Measurements from ENCODE around the gene KLHL22. TPM values are rescaled to one million over a fixed set of nuclear protein-coding genes. Genes with fewer than 3 reads are reported as not detected.

Gene KLHL22
- total and polyA plus RNA-seq, 2 of the 13 experiments (the other 11 are each of a cell fraction or from before 2014, with no cell fraction given) = 10.9 to 14.8 TPM

DNA sequence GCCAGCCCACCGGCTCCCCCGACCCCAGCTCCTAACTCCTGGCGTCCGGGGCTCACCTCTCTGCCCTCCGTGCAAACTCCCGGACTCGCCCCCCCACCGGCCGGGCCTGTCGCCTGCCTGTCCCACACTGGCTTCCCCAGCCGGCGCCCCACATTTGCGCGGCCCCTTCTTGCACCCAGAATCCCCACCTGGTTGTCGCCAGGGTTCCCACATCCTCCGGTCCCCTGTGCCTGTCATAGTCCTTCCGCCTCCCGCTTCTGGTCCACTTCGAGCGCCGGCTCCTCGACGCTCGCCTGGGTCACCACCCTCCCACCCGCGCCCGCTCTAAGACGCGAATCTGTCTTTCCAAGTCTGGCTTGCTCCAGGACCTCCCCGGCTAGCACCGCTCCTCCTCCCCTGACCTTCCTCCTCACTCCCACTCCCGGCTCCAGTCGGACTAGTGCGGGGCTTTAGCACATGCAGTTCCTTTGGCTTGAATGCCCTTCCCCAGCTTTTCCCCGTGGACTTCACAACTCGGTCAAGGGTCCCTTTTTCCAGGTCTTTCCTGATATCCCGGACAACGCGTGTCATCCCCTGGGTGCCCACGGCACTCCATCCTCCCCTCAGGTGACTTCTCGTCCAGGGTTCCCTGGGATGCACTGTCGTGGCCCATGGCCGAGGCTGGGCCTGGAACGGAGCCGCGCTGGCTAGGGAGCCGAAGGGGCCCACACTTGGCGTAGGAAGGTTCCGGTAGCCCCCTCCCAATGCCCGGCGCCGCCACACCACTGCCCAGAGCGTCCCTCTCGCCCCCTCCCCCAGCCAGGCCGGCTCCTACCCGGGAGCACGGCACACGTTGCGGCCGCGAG lies 58.6 kb downstream of the KLHL22 start (continued):
- TF ChIP-seq, protein P1, sequence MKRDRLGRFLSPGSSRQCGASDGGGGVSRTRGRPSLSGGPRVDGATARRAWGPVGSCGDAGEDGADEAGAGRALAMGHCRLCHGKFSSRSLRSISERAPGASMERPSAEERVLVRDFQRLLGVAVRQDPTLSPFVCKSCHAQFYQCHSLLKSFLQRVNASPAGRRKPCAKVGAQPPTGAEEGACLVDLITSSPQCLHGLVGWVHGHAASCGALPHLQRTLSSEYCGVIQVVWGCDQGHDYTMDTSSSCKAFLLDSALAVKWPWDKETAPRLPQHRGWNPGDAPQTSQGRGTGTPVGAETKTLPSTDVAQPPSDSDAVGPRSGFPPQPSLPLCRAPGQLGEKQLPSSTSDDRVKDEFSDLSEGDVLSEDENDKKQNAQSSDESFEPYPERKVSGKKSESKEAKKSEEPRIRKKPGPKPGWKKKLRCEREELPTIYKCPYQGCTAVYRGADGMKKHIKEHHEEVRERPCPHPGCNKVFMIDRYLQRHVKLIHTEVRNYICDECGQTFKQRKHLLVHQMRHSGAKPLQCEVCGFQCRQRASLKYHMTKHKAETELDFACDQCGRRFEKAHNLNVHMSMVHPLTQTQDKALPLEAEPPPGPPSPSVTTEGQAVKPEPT (CRISPR knock-in tag; IDR thresholded peaks at IDR 0.05; ENCODE audit: low read depth) = no peak
- TF ChIP-seq, protein P2, sequence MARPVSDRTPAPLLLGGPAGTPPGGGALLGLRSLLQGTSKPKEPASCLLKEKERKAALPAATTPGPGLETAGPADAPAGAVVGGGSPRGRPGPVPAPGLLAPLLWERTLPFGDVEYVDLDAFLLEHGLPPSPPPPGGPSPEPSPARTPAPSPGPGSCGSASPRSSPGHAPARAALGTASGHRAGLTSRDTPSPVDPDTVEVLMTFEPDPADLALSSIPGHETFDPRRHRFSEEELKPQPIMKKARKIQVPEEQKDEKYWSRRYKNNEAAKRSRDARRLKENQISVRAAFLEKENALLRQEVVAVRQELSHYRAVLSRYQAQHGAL (CRISPR knock-in tag; IDR thresholded peaks at IDR 0.05; ENCODE audit: not compliant biosample characterization) = no peak
- TF ChIP-seq ZNF572 (CRISPR knock-in tag; IDR thresholded peaks at IDR 0.05) = peak; percentile 33; the same call in 1 of the 2 replicates
- TF ChIP-seq ZBTB7A (CRISPR knock-in tag; IDR thresholded peaks at IDR 0.05) = 0 out of 2 replicates have a peak, but pooled peaks have one; percentile 46
- TF ChIP-seq SAFB2 (CRISPR knock-in tag; IDR thresholded peaks at IDR 0.05; ENCODE audit: borderline replicate concordance, low read depth) = no peak
- no peak for TF ChIP-seq PHF20 (CRISPR knock-in tag; IDR thresholded peaks at IDR 0.05)
- peak; percentile 64; the same call in 1 of the 2 replicates for TF ChIP-seq ZNF747 (CRISPR knock-in tag; IDR thresholded peaks at IDR 0.05; ENCODE audit: borderline replicate concordance)
- TF ChIP-seq AGO1 (IDR thresholded peaks at IDR 0.05; ENCODE audit: low read depth, low read length, poor library complexity, severe bottlenecking) = peak; percentile 26
- TF ChIP-seq POGZ (CRISPR knock-in tag; IDR thresholded peaks at IDR 0.05) = no peak
- TF ChIP-seq, protein P3, sequence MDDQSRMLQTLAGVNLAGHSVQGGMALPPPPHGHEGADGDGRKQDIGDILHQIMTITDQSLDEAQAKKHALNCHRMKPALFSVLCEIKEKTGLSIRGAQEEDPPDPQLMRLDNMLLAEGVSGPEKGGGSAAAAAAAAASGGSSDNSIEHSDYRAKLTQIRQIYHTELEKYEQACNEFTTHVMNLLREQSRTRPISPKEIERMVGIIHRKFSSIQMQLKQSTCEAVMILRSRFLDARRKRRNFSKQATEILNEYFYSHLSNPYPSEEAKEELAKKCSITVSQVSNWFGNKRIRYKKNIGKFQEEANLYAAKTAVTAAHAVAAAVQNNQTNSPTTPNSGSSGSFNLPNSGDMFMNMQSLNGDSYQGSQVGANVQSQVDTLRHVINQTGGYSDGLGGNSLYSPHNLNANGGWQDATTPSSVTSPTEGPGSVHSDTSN (CRISPR knock-in tag; IDR thresholded peaks at IDR 0.05; ENCODE audit: borderline replicate concordance) = no peak
- TF ChIP-seq KDM2A (CRISPR knock-in tag; IDR thresholded peaks at IDR 0.05; ENCODE audit: borderline replicate concordance, low read depth) = peak; percentile 36; the same call in 1 of the 2 replicates
- TF ChIP-seq ZSCAN31 (CRISPR knock-in tag; IDR thresholded peaks at IDR 0.05; ENCODE audit: low read depth) = peak; percentile 29; the same call in 1 of the 2 replicates
- no peak for TF ChIP-seq ZNF552 (CRISPR knock-in tag; IDR thresholded peaks at IDR 0.05; ENCODE audit: borderline replicate concordance)
- TF ChIP-seq, protein P4, sequence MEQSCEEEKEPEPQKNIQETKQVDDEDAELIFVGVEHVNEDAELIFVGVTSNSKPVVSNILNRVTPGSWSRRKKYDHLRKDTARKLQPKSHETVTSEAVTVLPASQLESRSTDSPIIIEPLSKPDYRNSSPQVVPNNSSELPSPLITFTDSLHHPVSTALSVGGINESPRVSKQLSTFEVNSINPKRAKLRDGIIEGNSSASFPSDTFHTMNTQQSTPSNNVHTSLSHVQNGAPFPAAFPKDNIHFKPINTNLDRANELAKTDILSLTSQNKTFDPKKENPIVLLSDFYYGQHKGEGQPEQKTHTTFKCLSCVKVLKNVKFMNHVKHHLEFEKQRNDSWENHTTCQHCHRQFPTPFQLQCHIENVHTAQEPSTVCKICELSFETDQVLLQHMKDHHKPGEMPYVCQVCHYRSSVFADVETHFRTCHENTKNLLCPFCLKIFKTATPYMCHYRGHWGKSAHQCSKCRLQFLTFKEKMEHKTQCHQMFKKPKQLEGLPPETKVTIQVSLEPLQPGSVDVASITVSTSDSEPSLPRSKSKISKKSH (CRISPR knock-in tag; IDR thresholded peaks at IDR 0.05; ENCODE audit: borderline replicate concordance) = no peak
- no peak; the same call in none of the 2 replicates for TF ChIP-seq ZMYM3 (CRISPR knock-in tag; IDR thresholded peaks at IDR 0.05)
- 0 out of 2 replicates have a peak, but pooled peaks have one; percentile 48 for TF ChIP-seq RBFOX2 (IDR thresholded peaks at IDR 0.05; ENCODE audit: low read depth, low read length)
- TF ChIP-seq, protein P5, sequence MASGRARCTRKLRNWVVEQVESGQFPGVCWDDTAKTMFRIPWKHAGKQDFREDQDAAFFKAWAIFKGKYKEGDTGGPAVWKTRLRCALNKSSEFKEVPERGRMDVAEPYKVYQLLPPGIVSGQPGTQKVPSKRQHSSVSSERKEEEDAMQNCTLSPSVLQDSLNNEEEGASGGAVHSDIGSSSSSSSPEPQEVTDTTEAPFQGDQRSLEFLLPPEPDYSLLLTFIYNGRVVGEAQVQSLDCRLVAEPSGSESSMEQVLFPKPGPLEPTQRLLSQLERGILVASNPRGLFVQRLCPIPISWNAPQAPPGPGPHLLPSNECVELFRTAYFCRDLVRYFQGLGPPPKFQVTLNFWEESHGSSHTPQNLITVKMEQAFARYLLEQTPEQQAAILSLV (CRISPR knock-in tag; IDR thresholded peaks at IDR 0.05; ENCODE audit: borderline replicate concordance) = no peak
- TF ChIP-seq GPN1 (CRISPR knock-in tag; IDR thresholded peaks at IDR 0.05; ENCODE audit: borderline replicate concordance) = no peak
- TF ChIP-seq TBL1XR1 (IDR thresholded peaks at IDR 0.05; ENCODE audit: borderline replicate concordance, low read length, partially characterized antibody) = no peak
- TF ChIP-seq, protein P6, sequence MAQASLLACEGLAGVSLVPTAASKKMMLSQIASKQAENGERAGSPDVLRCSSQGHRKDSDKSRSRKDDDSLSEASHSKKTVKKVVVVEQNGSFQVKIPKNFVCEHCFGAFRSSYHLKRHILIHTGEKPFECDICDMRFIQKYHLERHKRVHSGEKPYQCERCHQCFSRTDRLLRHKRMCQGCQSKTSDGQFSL (CRISPR knock-in tag; IDR thresholded peaks at IDR 0.05) = peak; percentile 76; the same call in 1 of the 2 replicates
- no peak for TF ChIP-seq RAD51 (IDR thresholded peaks at IDR 0.05; ENCODE audit: borderline replicate concordance)

All from HepG2 (cell line).